MG63 (cell line): ENCODE data around the gene GRM7. TPM values are rescaled to one million over a fixed set of nuclear protein-coding genes. Genes with fewer than 3 reads are reported as not detected.

Experiments
- DNase-seq: peaks from one replicate; pipeline ENCODE4 v3.0.0-alpha.2; 2020
- H3K27me3 ChIP-seq: fragments of 250-450 bp; sonication (Bioruptor Pico); 2 replicates; pipeline ENCODE4 v1.5.1; 2020; ENCODE audit warnings: mild to moderate bottlenecking, moderate library complexity
- H3K36me3 ChIP-seq: fragments of 250-450 bp; sonication (Bioruptor Pico); 2 replicates; pipeline ENCODE4 v1.5.1; 2020; ENCODE audit warnings: mild to moderate bottlenecking, moderate library complexity
- H3K4me3 ChIP-seq: fragments of 250-450 bp; sonication (Bioruptor Pico); 2 replicates; pipeline ENCODE4 v1.5.1; 2020; ENCODE audit warnings: mild to moderate bottlenecking, moderate library complexity
- H3K9me3 ChIP-seq: fragments of 250-450 bp; sonication (Bioruptor Pico); 2 replicates; pipeline ENCODE4 v1.5.1; 2020; ENCODE audit warnings: mild to moderate bottlenecking, moderate library complexity
- total RNA-seq: library from RNA; depleted of rRNA; stranded (reverse); fragments of >200 nt; shearing (Covaris generic); gene quantifications from 2 replicates; pipeline ENCODE4 v1.2.3, GENCODE V29; 2014; ENCODE audit warnings: low replicate concordance

GRM7 gene
- total RNA-seq, 1 experiment from 2014 or later: not detected

DNA sequence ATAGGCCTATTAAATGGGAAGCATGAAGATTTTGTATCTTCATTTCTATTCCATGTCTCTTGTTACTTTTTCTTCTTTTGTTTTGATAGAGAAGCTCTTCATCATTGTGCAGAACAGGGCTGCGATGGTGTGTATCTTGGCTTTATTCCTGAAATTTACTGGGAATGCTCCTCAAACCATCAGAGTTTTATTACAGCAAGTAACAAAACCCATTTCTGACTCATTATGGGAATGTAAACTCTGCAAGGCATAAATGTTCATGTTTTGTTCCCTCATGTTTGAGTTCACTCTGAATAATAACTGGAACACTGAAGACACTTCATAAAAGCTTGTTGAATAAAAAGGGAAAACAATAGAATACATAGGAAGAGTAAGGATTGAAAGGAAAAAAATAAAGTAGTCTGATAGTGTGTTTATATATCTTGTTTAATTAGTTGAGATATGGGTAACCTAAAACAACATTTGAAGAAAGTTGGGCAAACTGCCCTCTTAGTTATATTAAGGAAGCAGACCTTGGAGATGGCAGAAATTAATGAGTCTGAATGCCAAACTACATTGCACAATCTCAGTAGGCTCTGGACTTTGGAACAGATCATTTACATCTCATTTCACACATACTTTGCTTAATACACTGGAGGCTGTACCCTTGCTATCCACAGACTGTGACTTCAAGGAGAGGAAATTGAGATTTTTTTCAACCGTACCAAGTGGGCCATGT lies 521.5 kb downstream of the GRM7 start:
- Histone ChIP-seq H3K9me3 (no peaks in the 10 kb centered on the region), H3K27me3 (no peaks in the 10 kb centered on the region), H3K36me3 (no peaks in the 10 kb centered on the region), H3K4me3 (no peak overlapping the region)
- no peak for DNase-seq

DNA sequence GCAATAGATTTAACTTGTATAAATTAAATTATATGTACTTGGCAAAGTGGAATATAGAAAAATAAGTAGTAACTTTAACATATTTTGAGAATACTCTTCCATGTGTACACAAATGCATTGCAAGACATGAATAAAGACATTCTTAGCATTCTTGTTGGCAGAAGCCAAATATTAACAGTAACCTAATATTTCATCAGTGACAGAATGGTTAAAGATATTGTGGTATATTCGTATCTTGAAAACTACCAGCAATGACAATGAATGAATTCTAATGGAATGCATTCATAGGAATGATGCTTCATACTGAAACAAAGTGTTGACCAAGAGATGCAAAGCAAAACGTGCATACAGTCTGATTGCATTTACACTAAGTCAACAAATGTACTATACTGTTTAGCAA lies 524.7 kb downstream of the GRM7 start:
- no peak for DNase-seq
- Histone ChIP-seq H3K36me3 (no peaks in the 10 kb centered on the region), H3K4me3 (no peak overlapping the region), H3K27me3 (no peaks in the 10 kb centered on the region), H3K9me3 (no peaks in the 10 kb centered on the region)

DNA sequence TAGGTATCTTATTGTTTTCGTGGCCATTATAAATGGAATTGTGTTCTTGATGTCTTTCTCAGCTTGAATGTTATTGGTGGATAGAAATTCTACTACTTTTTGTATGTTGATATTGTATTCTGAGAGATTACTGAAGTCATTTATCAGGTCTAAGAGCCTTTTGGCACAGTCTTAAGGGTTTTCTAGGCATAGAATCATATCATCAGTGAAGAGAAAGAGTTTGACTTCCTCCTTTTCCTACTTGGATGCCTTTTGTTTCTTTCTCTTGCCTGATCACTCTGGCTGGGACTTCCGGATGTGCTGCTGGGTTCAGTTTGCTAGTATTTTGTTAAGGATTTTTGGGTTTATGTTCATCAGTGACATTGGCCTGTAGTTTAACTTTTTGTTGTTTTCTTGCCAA lies 527.1 kb downstream of the GRM7 start:
- no peaks in the 10 kb centered on the region for H3K9me3 ChIP-seq
- no peaks in the 10 kb centered on the region for H3K36me3 ChIP-seq
- H3K27me3 ChIP-seq: no peaks in the 10 kb centered on the region
- no peak overlapping the region for H3K4me3 ChIP-seq
- no peak for DNase-seq

DNA sequence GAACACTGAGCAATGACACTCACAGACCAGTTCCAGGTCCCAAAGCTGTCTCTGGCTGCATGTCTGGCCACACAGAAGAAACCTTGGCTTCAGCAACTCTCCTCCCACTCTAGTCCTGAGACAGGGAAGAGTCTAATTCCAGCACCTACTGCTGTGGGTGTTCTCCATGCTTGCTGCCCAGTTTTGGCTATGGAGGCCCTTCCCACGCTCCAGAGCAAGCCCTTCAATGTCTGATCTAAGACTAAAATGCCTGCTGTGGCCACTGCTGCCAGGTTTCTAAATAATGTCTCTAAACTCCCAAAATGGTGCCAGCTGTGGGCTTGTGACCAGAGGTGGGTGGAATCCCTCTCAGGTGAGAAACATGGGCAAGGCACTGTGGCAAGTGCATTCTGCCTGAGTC lies 531.3 kb downstream of the GRM7 start:
- Histone ChIP-seq H3K4me3 (no peak overlapping the region), H3K27me3 (no peaks in the 10 kb centered on the region), H3K36me3 (no peaks in the 10 kb centered on the region), H3K9me3 (no peaks in the 10 kb centered on the region)
- no peak for DNase-seq

DNA sequence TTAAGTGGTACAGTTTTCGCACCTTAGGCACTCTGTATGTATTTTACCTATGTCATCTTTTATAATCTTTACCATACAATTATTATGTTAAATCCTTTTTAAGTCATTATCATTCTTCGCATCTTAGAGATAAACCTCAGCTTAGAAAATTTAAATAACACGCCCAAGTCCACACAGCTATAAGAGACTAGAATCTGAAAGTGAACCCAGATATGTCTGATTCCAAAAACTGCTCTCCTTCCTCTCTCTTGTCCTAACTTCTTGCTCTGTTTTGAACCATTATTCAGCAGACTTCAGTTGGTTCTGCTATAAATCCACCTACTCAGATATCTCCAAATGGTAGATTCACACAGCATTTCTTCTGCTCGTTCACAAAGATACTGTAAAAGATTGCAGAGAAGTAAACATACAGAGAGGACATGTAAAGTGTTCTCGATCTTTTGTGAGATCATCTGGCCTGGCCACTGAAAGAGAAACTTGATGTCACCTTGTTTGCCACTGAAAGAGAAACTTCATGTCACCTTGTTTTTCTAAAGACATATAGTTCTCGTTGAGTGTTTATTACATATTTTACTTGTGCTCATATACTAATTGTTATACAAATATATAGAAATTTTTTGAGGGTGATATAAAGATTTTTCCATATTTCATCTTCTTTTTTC lies 533.2 kb downstream of the GRM7 start:
- no peak for DNase-seq
- no peaks in the 10 kb centered on the region for H3K9me3 ChIP-seq
- H3K4me3 ChIP-seq: no peak overlapping the region
- no peaks in the 10 kb centered on the region for H3K36me3 ChIP-seq
- no peaks in the 10 kb centered on the region for H3K27me3 ChIP-seq

DNA sequence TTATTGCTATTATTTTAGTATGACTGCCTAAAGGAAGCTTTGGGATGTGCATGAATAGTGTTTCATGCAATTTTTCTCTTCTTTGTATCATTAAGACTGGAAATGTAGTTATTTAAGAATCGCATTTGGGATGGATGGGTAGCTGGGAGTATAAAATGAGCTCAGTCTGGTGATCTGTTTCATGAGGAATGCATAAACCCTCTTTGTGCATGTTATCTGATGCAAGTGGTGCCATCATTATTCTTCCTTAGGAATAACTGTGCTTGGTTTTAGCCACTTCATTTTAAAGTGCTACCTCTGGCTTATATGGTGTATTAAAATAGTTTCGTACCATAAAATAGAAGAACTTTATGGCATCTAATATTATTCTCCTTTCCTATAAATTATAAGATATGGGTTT lies 535.6 kb downstream of the GRM7 start:
- no peaks in the 10 kb centered on the region for H3K36me3 ChIP-seq
- no peaks in the 10 kb centered on the region for H3K27me3 ChIP-seq
- no peak overlapping the region for H3K4me3 ChIP-seq
- H3K9me3 ChIP-seq: no peaks in the 10 kb centered on the region
- no peak for DNase-seq

DNA sequence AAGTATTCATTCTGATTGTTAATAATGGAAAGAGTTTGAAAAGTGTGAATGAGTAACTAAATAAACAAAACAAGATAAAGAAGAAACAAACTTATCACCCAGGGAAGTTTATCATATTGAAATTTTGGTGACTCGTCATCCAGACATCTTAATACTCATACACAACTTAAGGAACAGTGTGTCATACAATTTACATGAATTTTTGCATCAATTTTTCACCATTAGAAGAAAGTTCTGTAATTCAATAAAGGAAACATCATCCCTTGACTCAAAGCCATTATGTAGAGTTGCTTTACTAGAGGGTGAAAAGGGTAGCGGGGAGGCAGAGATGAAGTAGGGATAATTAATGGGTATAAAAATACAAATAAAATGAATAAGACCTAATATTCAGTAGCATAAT lies 536.2 kb downstream of the GRM7 start:
- Histone ChIP-seq H3K36me3 (no peaks in the 10 kb centered on the region), H3K9me3 (no peaks in the 10 kb centered on the region), H3K27me3 (no peaks in the 10 kb centered on the region), H3K4me3 (no peak overlapping the region)
- DNase-seq: no peak

DNA sequence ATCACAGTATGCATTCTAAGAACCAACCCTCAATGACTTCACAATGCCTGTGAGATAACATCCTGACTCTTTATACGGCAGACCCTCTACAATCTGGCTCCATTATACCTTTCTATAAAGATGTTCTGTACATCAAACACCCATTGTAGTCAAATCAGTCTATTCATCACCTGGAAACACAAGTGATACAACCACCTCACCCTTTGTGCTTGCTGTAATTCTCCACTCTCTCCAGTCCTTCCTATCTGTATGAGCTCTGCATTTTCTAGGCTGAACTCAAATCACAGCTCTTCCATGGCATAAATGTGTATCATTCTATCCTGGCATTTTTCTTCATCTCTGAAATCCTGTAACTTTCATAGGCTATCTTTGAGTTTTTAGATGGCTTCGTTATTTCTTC lies 539.4 kb downstream of the GRM7 start:
- no peak for DNase-seq
- Histone ChIP-seq H3K36me3 (no peaks in the 10 kb centered on the region), H3K4me3 (no peak overlapping the region), H3K9me3 (no peaks in the 10 kb centered on the region), H3K27me3 (no peaks in the 10 kb centered on the region)

DNA sequence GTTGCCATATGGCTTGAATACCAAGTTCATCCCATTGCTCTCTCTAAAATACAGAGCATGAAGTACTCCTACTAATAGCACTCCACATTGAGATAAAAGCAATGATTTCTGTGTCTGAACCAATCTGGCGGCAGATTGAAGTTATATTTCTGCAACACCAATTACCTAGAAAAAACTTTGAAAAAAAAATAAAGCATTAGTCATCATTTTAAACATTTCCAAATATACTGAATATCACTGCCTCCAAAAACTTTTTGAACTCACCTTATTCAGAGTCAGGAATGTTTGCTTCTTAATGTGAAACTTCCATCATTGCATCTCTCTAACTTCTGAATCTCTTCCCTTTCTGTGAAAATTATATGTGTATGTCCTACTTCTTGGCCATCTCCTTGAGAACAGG lies 540.5 kb downstream of the GRM7 start:
- Histone ChIP-seq H3K27me3 (no peaks in the 10 kb centered on the region), H3K36me3 (no peaks in the 10 kb centered on the region), H3K9me3 (no peaks in the 10 kb centered on the region), H3K4me3 (no peak overlapping the region)
- no peak for DNase-seq

DNA sequence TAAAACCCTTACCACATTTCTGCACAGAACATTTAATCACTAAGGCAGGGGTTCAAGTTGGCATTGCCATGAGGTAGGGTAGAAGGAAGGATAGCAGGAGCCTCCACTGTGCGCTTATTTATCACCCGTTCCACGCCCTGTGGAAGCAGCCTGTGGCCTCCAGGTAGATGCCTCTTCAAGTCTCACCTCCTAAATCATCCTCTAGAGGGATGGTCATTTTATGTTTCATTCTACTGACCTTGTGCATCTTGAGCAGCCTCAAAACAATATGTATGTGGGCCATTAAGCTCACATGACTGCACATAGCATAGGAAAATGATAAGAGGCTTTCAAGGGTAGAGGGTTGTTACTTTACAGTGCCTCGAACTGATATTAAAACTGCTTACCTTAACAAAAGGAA lies 546.2 kb downstream of the GRM7 start:
- H3K9me3 ChIP-seq: no peaks in the 10 kb centered on the region
- DNase-seq: no peak
- no peaks in the 10 kb centered on the region for H3K27me3 ChIP-seq
- H3K36me3 ChIP-seq: no peaks in the 10 kb centered on the region
- no peak overlapping the region for H3K4me3 ChIP-seq

DNA sequence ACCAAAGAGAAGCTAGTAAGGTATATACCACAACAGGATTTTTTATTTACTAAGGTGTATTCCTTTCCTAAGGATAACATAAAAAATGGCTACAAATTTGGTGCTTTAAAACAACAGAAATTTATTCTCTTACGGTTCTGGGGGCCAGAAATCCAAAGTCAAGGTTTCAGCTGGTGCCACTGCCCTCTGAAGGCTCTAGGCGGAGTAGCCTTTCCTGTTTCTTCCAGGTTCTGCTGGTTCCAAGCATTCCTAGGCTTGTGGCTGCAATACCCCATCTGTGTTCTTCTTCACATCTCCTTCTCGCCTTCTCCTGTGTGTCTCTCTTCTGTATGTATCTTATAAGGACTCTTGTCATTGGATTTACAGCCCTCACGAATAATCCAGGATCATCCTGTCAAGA lies 549.9 kb downstream of the GRM7 start:
- Histone ChIP-seq H3K9me3 (no peaks in the 10 kb centered on the region), H3K4me3 (no peak overlapping the region), H3K27me3 (no peaks in the 10 kb centered on the region), H3K36me3 (no peaks in the 10 kb centered on the region)
- no peak for DNase-seq

DNA sequence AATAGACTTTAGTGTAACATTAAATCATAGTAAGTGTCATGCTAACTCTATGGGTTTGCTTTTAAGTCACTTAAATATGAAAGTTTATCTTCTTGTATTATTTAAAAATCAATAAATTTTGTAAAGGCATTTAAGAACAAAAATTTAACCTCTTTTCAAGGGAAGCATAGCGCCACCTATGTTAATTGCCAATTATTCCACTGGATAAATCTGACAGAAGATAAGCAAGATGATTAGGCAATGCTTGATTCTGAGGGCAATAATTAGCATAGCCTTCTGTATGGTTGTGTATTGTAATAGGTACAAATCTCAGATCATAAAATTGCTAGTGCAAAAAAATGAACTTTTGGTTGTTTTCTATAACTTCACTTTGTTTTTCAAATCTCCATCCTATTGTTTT lies 560.1 kb downstream of the GRM7 start:
- Histone ChIP-seq H3K9me3 (no peaks in the 10 kb centered on the region), H3K4me3 (no peak overlapping the region), H3K27me3 (no peaks in the 10 kb centered on the region), H3K36me3 (no peaks in the 10 kb centered on the region)
- no peak for DNase-seq

DNA sequence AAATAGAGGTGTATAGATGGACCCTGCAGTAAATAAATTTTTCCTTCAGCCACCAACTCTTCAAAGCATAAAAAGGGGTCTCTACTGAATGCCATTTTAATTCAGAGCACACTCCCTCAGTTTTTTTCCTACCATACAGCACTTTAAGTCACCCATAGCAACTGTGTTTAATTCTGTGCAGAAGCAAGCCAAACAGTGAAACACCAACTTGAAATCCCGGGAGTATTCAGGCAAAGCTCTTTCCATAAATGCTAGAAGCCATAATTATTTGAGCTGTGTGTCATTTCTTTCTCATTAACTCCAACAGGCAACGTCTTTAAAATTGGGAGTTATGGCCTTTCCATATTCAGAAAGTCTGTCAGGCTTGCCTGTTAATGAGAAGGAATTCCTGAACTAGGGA lies 562.1 kb downstream of the GRM7 start:
- no peak for DNase-seq

DNA sequence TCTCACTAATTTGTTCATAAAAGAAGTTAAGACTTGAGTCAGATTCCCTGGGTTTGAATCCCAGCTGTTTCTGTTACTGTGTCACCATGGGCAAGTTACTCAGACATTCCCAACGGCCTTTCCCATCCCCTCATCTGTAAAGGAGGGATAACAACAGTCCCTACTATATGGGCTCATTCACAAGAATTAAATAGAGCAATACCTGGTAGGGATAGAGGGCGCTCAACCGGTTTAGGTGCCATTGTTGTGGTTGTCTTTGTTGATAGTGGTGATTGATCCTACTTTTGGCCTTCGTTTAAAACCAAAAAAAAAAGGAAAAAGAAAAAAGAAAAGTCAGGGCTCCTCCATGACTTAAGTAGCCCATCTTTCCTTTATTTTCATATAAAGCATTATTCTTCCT lies 563.1 kb downstream of the GRM7 start:
- H3K9me3 ChIP-seq: no peaks in the 10 kb centered on the region

More for the DNA sequence above, 562.1 kb downstream of the GRM7 start:
- Histone ChIP-seq H3K9me3 (no peaks in the 10 kb centered on the region), H3K27me3 (no peaks in the 10 kb centered on the region), H3K4me3 (no peak overlapping the region), H3K36me3 (no peaks in the 10 kb centered on the region)

DNA sequence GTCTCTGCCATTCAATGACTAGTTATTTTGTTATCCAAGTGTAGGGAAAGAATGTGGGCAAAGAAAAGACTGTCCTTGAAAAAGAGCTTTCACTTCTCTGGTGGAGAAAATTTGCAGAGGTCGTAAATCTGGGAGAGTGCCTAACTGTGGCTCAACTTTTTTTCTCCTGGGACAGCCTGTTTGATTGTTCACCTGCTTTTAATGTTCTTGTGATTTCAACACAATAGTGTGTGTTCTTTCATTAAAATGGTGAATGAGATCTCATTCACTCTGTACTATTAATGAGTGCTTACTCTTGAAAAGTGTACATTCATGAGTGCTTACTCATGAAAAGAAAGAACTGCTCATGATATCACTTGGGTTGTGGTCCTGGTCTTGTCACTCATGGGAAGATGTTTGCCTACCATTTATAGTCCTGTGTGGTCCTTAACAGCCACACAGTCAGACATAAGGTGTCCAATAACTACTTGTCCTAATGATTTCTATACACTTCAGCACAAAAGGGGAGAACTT lies 567.3 kb downstream of the GRM7 start:
- no peaks in the 10 kb centered on the region for H3K9me3 ChIP-seq
- no peak for DNase-seq
- H3K36me3 ChIP-seq: no peaks in the 10 kb centered on the region
- no peak overlapping the region for H3K4me3 ChIP-seq
- H3K27me3 ChIP-seq: no peaks in the 10 kb centered on the region

More for the DNA sequence above, 563.1 kb downstream of the GRM7 start:
- H3K27me3 ChIP-seq: no peaks in the 10 kb centered on the region
- no peak overlapping the region for H3K4me3 ChIP-seq
- no peak for DNase-seq
- no peaks in the 10 kb centered on the region for H3K36me3 ChIP-seq

DNA sequence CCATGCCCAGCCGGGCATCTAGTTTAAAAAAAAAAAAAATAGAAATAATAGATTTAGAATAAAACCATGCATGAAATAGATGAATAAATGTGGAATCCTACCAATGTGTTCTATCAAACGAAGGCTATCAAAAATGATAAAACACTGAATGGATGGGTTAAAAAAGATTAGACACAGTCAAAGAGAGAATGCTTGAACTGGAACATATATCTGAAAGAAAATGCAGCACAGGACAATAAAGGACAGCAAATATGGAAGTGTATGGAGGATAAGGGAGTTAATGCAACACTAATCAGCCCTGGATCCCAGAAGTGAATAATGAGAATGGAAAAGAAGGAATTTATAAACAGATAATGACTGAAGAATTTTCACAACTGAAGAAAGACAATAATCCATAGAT lies 571.7 kb downstream of the GRM7 start:
- no peak overlapping the region for H3K4me3 ChIP-seq
- DNase-seq: no peak
- H3K9me3 ChIP-seq: no peaks in the 10 kb centered on the region
- no peaks in the 10 kb centered on the region for H3K27me3 ChIP-seq
- no peaks in the 10 kb centered on the region for H3K36me3 ChIP-seq

DNA sequence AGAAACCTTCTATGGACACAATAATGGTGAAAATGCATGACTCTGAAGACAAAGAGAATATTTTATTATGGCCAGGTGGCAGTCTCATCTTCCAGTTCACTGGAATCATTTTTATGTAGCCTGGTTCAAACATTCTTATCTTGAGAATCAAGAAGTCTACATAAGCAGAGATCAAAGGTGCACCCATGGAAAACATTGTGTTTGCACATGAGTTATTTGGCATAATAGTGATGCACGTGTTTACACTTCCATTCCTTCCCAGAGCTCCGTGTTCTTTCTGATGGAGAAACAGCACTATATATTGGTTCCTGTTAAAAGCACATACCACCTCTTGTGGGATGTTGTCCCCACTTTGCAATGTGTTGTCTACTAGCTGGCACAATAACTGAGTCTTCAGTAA lies 572.2 kb downstream of the GRM7 start:
- Histone ChIP-seq H3K27me3 (no peaks in the 10 kb centered on the region), H3K4me3 (no peak overlapping the region), H3K36me3 (no peaks in the 10 kb centered on the region), H3K9me3 (no peaks in the 10 kb centered on the region)
- no peak for DNase-seq

DNA sequence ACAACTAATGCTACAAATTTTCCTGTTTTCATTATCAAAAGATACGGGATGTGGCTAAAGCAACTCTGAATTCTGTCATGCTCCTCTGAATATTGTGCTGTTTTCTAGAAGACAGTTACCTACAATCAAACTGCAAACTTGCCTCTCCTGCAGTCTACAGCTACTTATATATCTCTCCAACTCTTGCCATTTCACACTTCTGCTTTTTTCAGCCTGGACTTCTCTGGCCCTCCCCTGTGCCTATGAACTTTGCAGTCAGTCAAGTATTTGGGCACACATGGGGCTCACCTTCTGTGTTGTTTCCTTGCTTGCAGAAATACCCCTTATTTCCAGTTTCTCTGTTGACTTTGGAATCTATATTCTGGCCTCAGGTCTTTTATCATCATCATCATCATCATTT lies 575.6 kb downstream of the GRM7 start:
- no peak overlapping the region for H3K4me3 ChIP-seq
- no peaks in the 10 kb centered on the region for H3K36me3 ChIP-seq

More for the DNA sequence above, 575.6 kb downstream of the GRM7 start:
- DNase-seq: no peak
- Histone ChIP-seq H3K27me3 (no peaks in the 10 kb centered on the region), H3K9me3 (no peaks in the 10 kb centered on the region)
